Effector CD8-positive, alpha-beta T cell (primary cell): ENCODE measurements around the gene CIT.
"Not testable (repeated sequence)": the region's sequence is repeated elsewhere in the genome, so short reads cannot be mapped to it uniquely, and the experiment has no call there.

Experiments used
- DNase-seq: peaks from one replicate; lab custom pipeline; 2025; lab: John Stamatoyannopoulos, UW

Gene CIT

DNA sequence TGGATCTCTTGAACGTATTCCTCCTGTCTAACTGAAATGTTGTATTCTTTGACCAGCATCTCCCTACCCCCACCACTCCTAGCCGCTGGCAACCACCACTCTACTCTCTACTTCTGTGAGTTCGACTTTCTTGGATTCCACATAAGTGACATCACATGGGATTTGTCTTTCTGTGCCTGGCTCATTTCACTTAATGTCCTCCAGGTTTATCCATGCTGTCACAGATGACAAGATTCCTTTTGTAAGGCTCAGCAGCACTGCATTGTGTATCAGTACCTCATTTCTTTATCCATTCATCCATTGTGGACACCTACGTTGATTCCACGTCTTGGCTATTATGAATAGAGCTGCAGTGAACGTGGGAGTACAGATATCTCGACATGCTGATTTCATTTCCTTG is 198.7 kb downstream of the CIT start:
- no peak for DNase-seq

- DNase-seq = no peak
Measured at GRCh38 chr12:119676573-119676972, 200.5 kb downstream of the CIT start.

DNA sequence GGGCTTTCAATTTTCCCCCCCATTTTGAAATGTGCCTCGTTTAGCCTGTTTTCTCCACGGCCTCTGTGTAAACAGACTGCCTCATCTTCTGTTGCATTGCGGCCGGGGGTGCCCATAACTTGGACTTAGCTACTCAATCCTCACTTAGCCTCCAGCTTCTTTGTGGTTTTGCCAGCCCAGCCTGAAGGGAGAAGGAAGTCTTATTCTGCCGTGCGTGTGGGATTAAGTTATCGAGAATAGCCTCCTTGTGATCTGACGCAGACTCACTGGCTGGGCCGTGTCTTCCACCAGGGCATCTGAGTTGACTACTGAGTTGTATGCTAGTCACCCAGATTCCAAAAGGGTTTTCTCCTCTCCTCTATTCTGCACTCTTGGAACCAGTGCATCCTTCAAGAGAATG is 201.1 kb downstream of the CIT start:
- DNase-seq = no peak

- DNase-seq = no peak
Measured at GRCh38 chr12:119674560-119674959, 202.6 kb downstream of the CIT start.

GRCh38 chr12:119673634-119674033 is 203.5 kb downstream of the CIT start:
- no peak for DNase-seq

DNA sequence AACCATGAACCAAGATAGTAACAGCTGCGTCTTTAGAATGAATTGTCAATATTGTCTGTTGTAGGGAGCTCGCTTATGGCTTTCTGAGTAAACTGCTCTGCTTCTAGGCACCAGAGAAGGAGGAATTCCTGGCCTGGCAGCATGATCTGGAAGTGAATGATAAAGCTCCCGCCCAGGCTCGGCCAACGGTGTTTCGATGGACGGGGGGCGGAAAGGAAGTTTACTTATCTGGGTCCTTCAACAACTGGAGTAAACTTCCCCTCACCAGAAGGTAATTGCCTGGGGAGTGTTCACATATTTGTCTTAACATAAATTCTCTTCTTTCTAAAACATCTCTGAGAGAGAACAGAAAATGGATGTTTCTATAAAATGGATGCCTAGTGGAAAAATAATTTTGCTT is 204.9 kb downstream of the CIT start:
- DNase-seq = no peak

DNA sequence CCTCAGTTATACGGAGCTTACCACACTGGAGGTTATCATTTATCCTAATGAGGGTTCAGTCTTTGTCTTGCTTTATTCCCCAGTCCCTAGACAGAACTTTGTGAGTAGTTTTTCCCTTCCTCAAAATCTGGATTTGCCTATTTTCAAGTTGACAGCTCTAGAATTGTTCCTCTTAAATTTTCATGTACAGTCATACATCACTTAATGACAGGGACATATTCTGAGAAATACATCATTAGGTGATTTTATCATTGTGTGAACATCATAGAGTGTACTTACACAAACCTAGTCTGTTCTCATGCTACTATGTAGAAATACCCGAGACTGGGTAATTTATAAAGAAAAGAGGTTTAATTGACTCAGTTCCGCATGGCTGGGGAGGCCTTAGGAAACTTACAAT is 206.1 kb downstream of the CIT start:
- DNase-seq = no peak

GRCh38 chr12:119669744-119670472 is 207.2 kb downstream of the CIT start:
- DNase-seq = no peak

- DNase-seq = no peak
Measured at GRCh38 chr12:119668324-119668841, 208.7 kb downstream of the CIT start.

- peak; percentile 88 for DNase-seq
Measured at GRCh38 chr12:119667577-119668323, 209.4 kb downstream of the CIT start, which contains the start of gene PRKAB1. Gene PRKAB1, plus strand, starts transcription at chr12:119668133. Its CDS starts 112 bp downstream, at chr12:119668245.

- DNase-seq = no peak
Measured at GRCh38 chr12:119666900-119667576, 210.1 kb downstream of the CIT start.

GRCh38 chr12:119666226-119666795 is 210.8 kb downstream of the CIT start:
- no peak for DNase-seq

DNA sequence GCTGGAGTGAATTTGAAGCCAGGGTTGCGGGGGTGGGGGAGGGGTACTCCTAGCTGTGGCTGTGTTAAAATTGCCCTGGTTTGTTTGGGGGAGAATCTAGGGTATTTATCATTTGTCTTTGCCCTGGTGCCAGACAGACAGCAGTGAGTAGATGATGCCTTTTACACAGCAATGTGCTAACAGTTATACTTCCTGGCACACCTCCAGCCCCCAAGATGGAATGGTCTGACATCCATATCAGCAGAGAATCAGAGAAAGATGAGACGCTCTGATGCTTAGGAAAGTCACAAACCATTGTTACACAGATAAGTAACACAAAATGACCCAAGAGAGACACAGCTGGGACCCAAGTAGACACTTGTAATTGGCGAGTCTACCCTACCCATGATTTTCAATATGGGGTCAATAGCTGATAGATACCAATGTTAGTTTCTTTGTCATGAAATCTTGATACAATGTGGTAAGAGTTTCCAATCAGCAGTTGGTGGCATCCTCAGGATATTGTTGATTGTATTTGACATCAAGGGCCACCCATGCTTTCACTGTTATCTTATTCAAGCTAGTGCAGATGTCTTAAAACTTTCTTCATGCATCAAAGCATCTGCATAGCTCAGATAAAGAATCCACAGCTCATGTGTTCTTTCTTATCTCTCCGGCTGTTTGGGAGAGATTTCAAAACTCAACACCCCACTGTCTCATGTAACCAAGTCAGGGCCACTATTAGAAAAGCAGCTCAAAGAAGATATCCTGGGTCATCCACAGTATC is 211.8 kb downstream of the CIT start:
- DNase-seq = no peak

- DNase-seq = no peak
Measured at GRCh38 chr12:119664642-119665041, 212.5 kb downstream of the CIT start.

GRCh38 chr12:119661882-119662281 is 215.2 kb downstream of the CIT start:
- no peak for DNase-seq

GRCh38 chr12:119660076-119660475 is 217.0 kb downstream of the CIT start:
- no peak for DNase-seq

DNA sequence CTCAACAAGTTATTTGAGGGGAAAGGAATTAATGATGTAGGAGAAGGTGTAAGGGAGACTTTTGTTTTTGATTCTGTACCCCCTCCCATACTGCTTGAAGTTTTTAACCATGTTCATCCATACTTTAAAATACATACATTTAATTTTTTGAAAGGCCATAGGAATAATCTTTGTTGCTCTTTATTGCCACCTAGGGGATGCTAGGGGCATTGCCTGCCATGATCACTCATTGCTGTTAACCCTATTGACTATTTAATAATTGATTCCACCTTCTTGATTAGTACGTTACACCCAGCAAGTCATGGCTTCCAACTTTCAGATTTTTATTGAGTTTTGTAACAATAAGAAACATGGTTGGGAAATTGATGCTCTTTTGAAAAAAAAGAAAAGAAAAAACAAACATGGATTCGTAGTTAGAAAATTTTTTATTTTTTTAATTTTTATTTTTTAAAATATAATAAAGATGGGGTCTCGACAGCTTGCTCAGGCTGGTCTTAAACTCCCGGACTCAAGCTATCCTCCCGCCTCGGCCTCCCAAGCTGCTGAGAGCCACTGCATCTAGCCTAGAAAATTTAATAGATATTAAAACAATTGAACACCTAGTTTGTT is 217.7 kb downstream of the CIT start:
- peak; percentile 18 for DNase-seq

GRCh38 chr12:119658166-119658565 is 219.0 kb downstream of the CIT start:
- not testable (repeated sequence) for DNase-seq

DNA sequence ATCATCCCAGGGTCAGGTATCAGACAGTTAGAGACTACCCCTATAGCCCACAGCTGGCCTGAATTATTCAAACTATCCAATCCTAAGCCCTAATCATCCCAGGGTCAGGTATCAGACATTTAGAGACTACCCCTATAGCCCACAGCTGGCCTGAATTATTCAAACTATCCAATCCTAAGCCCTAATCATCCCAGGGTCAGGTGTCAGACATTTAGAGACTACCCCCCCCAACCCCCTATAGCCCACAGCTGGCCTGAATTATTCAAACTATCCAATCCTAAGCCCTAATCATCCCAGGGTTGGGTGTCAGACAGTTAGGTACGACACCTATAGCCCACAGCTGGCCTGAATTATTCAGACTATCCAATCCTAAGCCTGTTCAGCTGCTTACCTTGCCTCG is 220.1 kb downstream of the CIT start:
- not testable (repeated sequence) for DNase-seq

DNA sequence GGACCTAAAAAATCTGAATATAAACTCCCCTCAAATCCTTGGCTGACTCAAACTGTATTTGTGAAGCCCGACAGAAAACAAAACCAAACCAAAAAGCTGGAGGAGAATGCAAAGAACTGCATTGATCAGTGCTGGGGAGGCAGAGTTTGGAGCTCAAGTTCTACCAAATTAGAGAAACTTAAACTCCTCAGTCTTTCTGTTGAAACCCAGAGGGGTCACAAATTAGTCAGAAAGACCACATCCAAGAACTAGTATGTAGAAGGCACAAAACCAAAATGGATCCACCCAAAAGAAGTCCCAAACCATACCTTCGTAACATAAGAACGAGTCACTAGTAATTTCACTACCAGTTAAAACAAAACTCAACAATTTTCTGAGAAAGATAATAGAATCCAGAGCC is 224.5 kb downstream of the CIT start:
- DNase-seq = no peak

- no peak for DNase-seq
Measured at GRCh38 chr12:119649202-119649808, 227.8 kb downstream of the CIT start.
